Stimulated activated CD4-positive, alpha-beta T cell treated with anti-CD3 and anti-CD28 coated beads, Interleukin-4, amount 100 ng/mL, for 4 hours (primary cell): ENCODE measurements around the gene RPP25L.

ENCODE experiments used
- DNase-seq, 2 experiments: peaks; one replicate each; pipeline ENCODE4 v3.0.0-alpha.2; 2020

Gene RPP25L

DNA sequence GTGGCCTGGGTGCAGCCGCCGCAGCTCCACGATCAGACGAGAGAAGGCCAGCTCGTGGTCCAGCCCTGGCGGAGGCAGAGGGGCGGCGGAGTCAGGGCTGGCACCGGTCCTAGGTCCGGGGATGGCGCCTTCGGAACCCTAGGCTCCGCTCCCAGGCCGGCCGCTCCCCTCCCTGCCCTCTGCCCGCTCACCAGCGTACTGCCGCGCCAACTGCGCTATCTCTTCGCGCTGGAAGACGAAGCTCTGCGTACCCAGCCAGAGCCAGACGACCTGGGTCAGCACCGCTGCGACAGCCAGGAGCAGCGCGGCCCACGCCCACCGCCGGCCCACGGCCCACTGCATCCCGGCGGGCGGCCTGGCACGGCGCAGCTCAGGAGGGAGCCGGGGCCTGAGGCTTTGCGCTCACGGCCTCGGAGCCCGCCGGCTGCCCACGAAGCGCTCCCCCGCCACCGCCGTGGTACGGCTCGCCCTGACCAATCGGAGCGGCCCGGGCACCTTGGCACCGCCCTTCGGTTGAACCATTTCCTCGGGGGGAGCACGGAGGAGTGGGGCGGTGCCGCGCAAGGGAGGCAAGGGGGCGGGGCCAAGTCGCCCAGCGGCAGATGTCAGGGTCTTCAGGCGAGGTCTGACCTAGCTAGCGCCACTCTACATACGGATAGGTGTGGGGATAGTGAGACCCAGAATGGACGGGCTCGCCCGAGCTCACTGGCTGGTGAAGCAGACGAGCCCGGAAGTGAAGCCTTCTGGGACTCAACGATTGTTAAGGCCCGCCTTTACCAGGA, 25.6 kb upstream of the RPP25L start, which contains the start of gene SIGMAR1:
SIGMAR1 (minus strand) TSS at position 432 of the 782 bp plus-strand sequence; CDS start at position 342, 90 bp downstream.
- peak; percentile 91 to 93 for DNase-seq

GRCh38 chr9:34636791-34637355, 25.0 kb upstream of the RPP25L start:
- no peak for DNase-seq

DNA sequence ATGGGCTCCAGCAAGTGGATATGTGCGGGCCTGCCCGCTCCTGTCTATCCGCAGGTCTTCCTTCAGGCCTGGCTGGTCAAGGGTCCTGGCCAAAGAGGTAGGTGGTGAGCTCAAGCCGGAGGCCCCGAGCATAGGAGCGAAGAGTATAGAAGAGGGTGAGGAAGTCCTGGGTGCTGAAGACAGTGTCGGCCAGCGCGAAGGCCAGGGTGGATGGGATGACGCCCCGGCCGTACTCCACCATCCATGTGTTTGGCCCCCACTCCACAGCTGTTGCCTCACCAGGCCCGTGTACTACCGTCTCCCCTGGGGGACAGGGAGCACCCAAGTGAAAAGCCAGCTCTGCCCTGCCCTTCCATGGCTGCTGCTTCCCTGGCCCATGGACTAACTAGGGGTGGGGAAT, 23.7 kb upstream of the RPP25L start:
- DNase-seq = no peak

- no peak for DNase-seq
These were observed 22.8 kb upstream of the RPP25L start for GRCh38 chr9:34634551-34635248.

- DNase-seq = peak; percentile 66 to 71
These were observed 22.1 kb upstream of the RPP25L start for GRCh38 chr9:34633851-34634550.

DNA sequence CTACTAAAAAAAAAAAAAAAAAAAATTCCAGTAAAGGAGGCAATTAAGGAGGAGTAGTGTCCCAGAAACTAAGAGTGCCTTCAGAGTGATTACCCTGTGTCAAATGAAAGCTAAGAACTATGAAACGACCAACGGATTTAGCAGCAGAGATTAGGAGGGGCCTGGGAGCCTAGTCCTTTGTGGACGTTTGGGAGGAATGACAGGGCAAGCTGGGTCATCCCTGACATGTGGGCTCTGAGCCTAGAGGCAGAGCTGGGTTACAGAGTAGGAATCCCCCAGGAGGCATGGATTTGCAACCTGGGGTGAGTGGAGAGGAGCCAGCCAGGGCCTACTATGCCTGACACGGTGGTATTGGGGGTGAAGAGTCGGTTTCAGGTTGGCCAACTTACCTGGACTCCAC, 21.3 kb upstream of the RPP25L start:
- no peak for DNase-seq

GRCh38 chr9:34630402-34631154, 18.7 kb upstream of the RPP25L start:
- no peak for DNase-seq

DNA sequence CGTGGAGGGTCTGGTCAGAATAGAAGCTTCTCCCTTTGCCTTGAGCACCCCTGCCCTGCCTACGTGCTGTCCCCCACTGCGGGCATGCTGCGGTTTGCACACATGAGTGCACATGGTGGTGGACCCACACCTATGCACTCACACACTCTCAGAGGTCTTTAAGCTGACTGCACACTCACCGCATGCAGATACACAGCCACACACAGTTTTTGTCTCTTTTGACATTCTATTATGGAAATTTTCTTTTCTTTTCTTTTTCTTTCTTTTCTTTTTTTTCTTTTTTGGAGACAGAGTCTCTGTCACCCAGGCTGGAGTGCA, 17.6 kb upstream of the RPP25L start:
- no peak for DNase-seq

DNA sequence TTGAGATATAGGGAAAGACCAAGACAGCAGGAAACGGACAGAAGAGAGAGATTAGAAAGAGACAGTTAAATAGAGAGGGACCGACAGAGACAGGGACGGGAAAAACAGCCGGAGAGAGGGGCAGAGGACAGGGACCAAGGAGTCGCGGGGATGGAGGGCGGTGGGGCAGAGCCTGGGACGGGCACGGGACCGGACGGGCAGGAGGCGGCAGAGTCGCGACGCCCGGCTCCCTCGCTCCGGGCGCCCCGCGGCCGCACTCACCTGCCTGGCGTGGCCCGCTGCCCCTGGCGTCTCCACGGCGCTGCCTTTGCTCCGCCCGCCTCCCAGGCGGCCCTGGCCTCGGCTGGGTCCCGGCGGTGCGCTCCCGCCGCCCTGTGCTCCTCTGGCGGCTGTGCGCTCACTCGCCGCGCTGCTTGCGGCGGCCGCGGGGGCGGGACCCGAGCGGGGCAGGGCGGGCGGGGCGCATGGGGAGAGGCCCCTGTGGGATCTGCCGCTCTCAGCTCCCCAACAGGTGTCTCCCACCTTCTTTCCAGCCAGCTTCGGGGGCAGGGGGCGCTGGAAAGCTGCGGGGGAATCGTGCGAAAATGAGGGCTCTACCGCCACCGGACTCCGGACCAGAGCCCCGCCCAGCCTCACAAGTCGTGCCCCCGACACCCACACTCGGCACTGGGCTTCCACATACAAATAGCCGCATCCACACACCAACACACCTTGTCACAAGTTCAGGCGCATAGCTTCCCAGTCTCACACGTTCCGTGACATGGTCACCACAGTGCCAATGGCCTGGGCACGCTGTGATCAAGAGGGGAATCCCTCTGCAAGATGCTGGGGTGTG, 17.0 kb upstream of the RPP25L start, which contains the start of gene ARID3C:
ARID3C (minus strand) TSS at position 411 of the 835 bp plus-strand sequence. CDS start 1,052 bp downstream, outside the sequence.
- peak; percentile 39 to 55 for DNase-seq

DNA sequence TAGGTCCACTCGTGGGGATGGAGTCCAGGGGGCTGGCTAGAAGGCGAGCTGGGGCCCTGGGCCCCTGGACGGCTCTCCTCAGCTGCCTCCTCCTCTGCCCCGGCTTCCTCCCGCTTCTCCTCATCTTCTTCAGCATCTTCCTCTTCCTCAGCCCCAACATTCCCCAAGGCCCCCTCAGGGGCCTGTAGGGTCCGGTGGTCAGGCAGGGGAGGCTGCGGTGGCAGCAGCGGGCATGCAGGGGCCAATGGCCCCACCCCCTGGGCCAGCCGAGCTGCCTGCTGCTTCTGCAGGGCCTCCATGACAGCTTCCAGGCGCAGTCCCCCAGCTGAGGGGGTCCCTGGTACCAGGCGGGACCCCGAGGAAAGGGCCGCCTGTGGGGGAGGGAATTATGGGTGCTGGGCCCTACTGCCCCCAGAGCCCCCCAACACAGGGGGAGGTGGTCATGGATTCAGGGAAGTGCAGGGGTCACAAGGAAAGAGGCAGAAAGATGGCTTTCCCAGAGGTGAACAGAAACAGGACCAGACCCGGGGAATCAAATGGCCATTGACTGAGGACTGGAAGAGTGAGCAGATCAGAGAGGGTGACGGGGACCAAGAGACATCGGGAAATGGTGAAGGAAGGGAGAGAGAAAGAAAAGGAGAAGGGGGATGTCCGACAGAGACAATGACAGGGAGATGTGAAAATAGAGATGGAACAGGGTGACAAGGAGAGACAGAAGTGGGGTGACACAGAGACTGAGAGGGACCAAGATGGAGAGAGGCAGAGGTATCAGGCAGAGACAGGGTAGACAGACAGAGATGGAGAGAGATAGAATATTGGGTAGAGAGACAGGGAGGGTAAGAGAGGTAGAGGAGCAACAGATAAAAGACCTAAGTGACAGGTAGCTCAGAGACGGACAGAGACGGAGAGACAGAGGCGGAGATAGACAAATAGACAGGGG, 16.1 kb upstream of the RPP25L start:
- DNase-seq = no peak

- DNase-seq = no peak
These were observed 13.2 kb upstream of the RPP25L start for GRCh38 chr9:34625186-34625486.

- no peak for DNase-seq
These were observed 12.7 kb upstream of the RPP25L start for GRCh38 chr9:34624475-34625185.

DNA sequence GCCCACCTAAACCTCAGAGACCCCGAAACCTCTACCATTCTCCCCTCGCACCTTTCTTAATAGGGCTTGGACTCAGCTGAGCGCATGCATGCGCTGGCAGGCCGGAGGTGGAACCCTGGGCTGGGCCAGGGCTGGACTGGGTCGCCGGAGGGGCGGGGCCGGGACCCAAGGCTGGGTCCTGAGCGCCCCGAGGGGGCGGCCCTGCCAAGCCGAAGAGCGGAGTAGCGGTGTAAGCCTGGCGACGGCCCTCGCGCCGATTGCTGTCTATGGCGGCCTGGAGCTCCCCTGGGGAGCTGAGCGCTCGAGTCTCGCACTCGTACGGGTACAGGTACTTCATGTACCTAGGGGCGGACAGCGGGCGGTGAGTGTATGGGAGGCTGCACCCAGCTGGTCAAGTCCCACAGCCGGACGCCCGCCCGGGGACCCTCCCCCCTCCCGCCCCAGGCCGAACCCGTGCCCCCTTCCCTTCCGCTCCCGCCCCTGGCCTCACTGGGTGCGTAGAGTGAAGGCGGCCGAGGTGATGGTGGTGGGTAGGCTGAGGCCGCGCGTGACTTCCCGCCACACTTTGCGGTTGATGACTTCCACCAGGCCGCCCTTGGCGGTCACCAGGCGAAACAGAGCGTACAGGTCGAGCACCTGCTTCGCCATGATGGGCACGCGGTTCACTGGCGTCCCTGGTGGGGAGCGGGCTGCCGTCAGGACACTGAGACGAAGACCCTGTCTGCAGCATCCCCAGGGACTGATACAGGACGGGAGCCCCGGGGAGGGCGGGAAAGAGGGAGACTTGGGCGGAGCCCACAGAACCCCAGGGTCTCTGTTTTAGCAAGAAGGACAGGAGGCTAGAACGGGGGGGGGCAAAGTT, 11.7 kb upstream of the RPP25L start:
- no peak for DNase-seq

DNA sequence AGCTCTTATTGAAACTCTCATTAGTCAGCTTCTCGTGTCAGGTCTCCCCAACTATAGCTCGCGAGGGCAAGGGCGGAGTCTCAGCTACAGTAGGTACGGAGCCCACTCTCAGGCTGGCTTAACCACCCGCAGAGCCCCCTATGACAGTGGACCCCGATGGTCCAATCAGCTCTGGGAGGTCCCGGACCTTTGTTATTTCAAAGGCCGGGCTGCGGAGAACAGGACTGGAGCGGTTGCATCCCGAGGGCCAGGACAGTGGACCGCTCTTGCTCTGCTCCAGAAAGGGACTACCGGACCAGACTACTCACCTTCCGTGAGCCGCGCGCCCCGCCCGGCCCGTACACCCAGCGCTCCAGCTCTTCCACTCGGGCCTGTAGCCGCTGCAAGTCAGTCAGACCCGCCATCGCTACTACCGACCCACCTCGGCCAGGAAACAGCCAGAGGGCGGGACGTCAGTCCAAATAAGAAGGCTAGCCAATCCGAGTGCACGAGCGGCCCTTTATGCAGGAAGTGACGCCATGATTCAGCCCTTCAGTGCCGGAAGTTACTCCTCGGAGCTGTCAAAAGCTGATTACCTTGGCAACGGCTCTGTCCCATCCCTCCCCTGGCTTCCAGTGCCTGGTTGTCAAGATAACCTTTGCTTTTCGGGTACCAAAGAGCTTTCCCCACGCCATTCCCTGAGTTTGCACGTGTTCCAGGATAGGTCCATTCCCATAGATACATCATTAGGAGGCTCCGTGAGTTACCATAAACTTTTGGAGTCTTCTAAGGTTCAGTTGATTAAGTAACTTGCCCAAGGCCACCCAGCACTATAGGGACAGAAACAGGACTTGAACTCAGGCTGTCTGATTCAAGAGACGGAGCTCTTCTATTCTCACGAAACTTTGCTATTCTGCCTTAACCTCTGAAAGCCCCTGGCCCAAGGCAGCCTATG, 8.4 kb upstream of the RPP25L start, which contains the start of gene DCTN3:
DCTN3 (minus strand) TSS at position 435 of the 934 bp plus-strand sequence; CDS start at position 404, 31 bp downstream.
- DNase-seq = peak; percentile 78 to 91

DNA sequence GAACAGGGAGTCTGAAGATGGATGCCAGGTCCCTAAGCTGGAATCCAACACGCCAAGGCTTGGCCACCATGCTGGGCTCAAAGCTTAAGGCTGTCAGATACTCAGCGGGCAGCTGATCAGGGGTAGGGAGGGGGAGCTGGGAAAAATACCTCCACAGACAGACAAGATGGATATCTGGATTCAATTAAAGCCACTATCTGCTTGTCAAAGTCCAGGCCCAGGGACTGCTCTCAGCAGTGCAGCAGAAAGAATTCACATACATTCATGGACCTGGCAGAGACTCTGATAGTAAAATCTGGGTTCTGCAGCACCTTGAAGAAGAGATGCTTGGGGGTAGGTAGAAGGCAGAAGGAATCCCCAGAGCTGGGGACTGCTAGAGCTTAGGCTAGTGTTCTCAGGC, 3.2 kb upstream of the RPP25L start:
- no peak for DNase-seq

GRCh38 chr9:34612788-34613390, 992 bp upstream of the RPP25L start:
- peak; percentile 57 to 59 for DNase-seq

GRCh38 chr9:34611251-34611810, 566 bp downstream of the RPP25L start:
- DNase-seq = no peak
